Measurements from ENCODE around the gene ELFN1. TPM values are rescaled to one million over a fixed set of nuclear protein-coding genes. Genes with fewer than 3 reads are reported as not detected.

ELFN1 gene
- polyA plus RNA-seq, 1 donor (not counting 4 experiments of a cell fraction or from before 2014, with no cell fraction given): 0.03 TPM

GRCh38 chr7:1725766-1726630 lies 55.9 kb downstream of the ELFN1 start:
- Histone ChIP-seq H3K27ac (ENCODE audit: control insufficient read depth, insufficient read depth, low read length) (no peak overlapping the region), H3K36me3 (ENCODE audit: control insufficient read depth in 2 of 2, extremely low read depth in 1 of 2, insufficient read depth in 2 of 2, low read length in 2 of 2) (no peaks in the 10 kb centered on the region), H3K9me3 (ENCODE audit: control insufficient read depth, low read depth, low read length) (no peaks in the 10 kb centered on the region), H3K4me1 (ENCODE audit: control insufficient read depth, extremely low read depth, insufficient read depth, low read length) (no peaks in the 10 kb centered on the region), H3K4me2 (ENCODE audit: control insufficient read depth, extremely low read depth, insufficient read depth, low read depth, low read length) (no peak overlapping the region), H3K79me2 (ENCODE audit: control insufficient read depth, insufficient read depth, low read length) (no peaks in the 10 kb centered on the region), H3K27me3 (ENCODE audit: control insufficient read depth, extremely low read depth, insufficient read depth, low read length) (peaks cover 46% of the 10 kb centered on the region), H2AFZ (ENCODE audit: control insufficient read depth, low read length) (no peak overlapping the region), H3K9ac (ENCODE audit: control insufficient read depth, extremely low read depth, insufficient read depth, low read length) (no peak overlapping the region), H3K4me3 (ENCODE audit: control insufficient read depth in 2 of 3, extremely low read depth in 1 of 3, insufficient read depth in 2 of 3, low read depth in 1 of 3, low read length in 3 of 3) (no peak overlapping the region), H3K9me1 (ENCODE audit: control insufficient read depth, extremely low read depth, insufficient read depth, low read length) (no peaks in the 10 kb centered on the region), H4K20me1 (ENCODE audit: control insufficient read depth, extremely low read depth, insufficient read depth, low read length) (no peaks in the 10 kb centered on the region)
- DNase-seq (ENCODE audit: low read depth, low spot score): no peak
- TF ChIP-seq EZH2 (IDR thresholded peaks at IDR 0.05; ENCODE audit: low read length) (peak; percentile 77), CTCF (optimal IDR thresholded peaks at IDR 0.05 in 1 of 3, IDR thresholded peaks at IDR 0.05 in 1 of 3, conservative IDR thresholded peaks at IDR 0.05 in 1 of 3; ENCODE audit: extremely low read depth in 1 of 3, insufficient read depth in 2 of 3, low read length in 3 of 3) (no peak)
- no peak for FAIRE-seq
- dilution Hi-C loops (cut with MboI; ENCODE audit: extremely low pct_ligation_motif_present, low sequenced_read_pairs): no loop called here

- no peak overlapping the region for H3K9ac ChIP-seq (ENCODE audit: control insufficient read depth, extremely low read depth, insufficient read depth, low read length)
- H3K4me3 ChIP-seq (ENCODE audit: control insufficient read depth in 2 of 3, extremely low read depth in 1 of 3, insufficient read depth in 2 of 3, low read depth in 1 of 3, low read length in 3 of 3): no peak overlapping the region
- no peaks in the 10 kb centered on the region for H4K20me1 ChIP-seq (ENCODE audit: control insufficient read depth, extremely low read depth, insufficient read depth, low read length)
- H3K9me1 ChIP-seq (ENCODE audit: control insufficient read depth, extremely low read depth, insufficient read depth, low read length): no peaks in the 10 kb centered on the region
- no peaks in the 10 kb centered on the region for H3K79me2 ChIP-seq (ENCODE audit: control insufficient read depth, insufficient read depth, low read length)
- no peak overlapping the region for H3K4me2 ChIP-seq (ENCODE audit: control insufficient read depth, extremely low read depth, insufficient read depth, low read depth, low read length)
- H3K27me3 ChIP-seq (ENCODE audit: control insufficient read depth, extremely low read depth, insufficient read depth, low read length): peaks cover 42% of the 10 kb centered on the region
- no peaks in the 10 kb centered on the region for H3K4me1 ChIP-seq (ENCODE audit: control insufficient read depth, extremely low read depth, insufficient read depth, low read length)
- DNase-seq (ENCODE audit: low read depth, low spot score) (no peak), FAIRE-seq (no peak)
- H3K27ac ChIP-seq (ENCODE audit: control insufficient read depth, insufficient read depth, low read length): no peak overlapping the region
- H2AFZ ChIP-seq (ENCODE audit: control insufficient read depth, low read length): no peak overlapping the region
- H3K36me3 ChIP-seq (ENCODE audit: control insufficient read depth in 2 of 2, extremely low read depth in 1 of 2, insufficient read depth in 2 of 2, low read length in 2 of 2): no peaks in the 10 kb centered on the region
- dilution Hi-C loops (cut with MboI; ENCODE audit: extremely low pct_ligation_motif_present, low sequenced_read_pairs): no loop called here
- H3K9me3 ChIP-seq (ENCODE audit: control insufficient read depth, low read depth, low read length): no peaks in the 10 kb centered on the region
- TF ChIP-seq CTCF (optimal IDR thresholded peaks at IDR 0.05 in 1 of 3, IDR thresholded peaks at IDR 0.05 in 1 of 3, conservative IDR thresholded peaks at IDR 0.05 in 1 of 3; ENCODE audit: extremely low read depth in 1 of 3, insufficient read depth in 2 of 3, low read length in 3 of 3): no peak
- no peak for TF ChIP-seq EZH2 (IDR thresholded peaks at IDR 0.05; ENCODE audit: low read length)
These were observed 57.0 kb downstream of the ELFN1 start for GRCh38 chr7:1727079-1727478.

All from keratinocyte (primary cell).